Stimulated activated CD8-positive, alpha-beta memory T cell treated with anti-CD3 and anti-CD28 coated beads, Interleukin-2, amount 100 ng/mL, for 1 hour (primary cell): Measurements from ENCODE around the gene HTR3C.
"Not testable (repeated sequence)": the region's sequence is repeated elsewhere in the genome, so short reads cannot be mapped to it uniquely, and the experiment has no call there.

ENCODE experiments used
- DNase-seq, 2 donors: peaks; one replicate each; pipeline ENCODE4 v3.0.0-alpha.2; 2020; ENCODE audit warnings: low read depth in 2 of 2

The HTR3C gene, protein sequence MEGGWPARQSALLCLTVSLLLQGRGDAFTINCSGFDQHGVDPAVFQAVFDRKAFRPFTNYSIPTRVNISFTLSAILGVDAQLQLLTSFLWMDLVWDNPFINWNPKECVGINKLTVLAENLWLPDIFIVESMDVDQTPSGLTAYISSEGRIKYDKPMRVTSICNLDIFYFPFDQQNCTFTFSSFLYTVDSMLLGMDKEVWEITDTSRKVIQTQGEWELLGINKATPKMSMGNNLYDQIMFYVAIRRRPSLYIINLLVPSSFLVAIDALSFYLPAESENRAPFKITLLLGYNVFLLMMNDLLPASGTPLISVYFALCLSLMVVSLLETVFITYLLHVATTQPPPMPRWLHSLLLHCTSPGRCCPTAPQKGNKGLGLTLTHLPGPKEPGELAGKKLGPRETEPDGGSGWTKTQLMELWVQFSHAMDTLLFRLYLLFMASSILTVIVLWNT

DNA sequence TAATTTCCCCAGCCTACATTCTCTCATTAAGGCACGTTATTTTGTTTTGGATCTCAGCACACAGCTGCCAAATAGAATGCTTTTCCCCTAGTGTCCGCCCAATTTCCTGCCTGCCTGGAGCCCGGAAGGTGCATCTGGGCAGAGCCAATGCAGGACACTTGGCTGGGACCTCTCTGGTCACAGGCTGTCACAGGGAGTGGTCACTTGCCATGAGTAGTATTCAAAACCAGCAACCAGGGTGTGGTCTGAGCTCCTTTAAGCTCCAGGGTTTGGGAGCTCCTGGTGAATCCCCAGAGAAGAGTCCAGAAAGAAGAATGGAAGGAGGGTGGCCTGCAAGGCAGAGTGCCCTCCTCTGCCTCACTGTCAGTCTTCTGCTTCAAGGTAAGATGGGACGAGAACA is at the start of gene HTR3C:
HTR3C (plus strand) TSS at position 281 of the 400 bp plus-strand sequence; CDS start at position 315, 34 bp downstream.
- DNase-seq, result no peak

DNA sequence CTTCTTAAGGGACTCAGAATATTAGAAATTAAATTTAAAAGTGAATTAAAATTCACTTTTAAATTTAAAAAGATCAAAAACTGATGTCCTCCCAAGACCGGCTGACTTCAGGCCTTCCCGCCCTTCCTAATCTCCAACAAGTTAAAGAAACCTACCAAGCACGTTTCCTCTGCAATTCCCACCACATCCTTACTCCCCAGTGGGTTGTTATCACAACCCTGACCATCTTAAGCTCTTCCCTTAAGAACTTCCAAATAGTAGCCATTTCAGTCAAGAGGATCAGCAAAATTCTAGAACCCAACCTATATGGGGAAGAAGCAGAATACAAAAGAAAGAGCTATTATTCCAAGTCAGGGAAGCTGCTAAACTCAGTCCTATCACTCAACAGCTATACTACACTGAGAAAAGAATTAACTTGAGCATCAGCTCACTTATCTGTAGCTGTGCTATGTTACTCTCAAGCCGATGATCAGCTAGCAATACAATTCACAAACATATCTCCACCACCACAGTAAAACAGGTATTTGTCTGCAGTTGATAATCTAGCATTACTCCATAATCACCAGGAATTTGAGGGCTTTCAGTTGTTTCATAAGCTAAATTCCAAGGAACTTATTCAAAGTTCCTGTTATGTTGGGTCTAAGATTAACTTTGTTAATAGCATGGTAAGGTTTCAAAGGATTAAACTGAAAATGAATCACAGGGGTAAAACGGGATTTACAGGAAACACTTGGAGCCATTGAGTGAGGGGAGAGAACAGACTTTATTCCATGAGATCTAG is 49.5 kb upstream of the HTR3C start:
- no peak for DNase-seq

DNA sequence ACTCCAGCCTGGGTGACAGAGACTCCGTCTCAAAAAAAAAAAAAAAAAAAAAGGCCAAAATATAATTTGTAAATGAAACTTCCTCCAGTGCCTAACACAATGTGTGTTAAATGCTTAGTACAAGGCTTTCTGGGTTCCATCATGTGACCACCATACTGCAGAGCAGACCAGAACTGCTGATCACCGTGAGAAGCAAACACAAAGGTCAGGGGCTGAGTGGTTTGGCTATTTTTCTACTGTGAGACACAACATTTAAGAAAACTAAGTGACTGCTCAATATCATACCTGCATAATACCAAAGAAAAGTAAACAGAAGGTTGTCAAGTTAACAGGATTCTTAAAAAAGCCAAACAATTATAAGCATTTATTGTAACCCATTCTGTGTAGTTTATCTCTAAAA is 48.4 kb upstream of the HTR3C start:
- no peak for DNase-seq

DNA sequence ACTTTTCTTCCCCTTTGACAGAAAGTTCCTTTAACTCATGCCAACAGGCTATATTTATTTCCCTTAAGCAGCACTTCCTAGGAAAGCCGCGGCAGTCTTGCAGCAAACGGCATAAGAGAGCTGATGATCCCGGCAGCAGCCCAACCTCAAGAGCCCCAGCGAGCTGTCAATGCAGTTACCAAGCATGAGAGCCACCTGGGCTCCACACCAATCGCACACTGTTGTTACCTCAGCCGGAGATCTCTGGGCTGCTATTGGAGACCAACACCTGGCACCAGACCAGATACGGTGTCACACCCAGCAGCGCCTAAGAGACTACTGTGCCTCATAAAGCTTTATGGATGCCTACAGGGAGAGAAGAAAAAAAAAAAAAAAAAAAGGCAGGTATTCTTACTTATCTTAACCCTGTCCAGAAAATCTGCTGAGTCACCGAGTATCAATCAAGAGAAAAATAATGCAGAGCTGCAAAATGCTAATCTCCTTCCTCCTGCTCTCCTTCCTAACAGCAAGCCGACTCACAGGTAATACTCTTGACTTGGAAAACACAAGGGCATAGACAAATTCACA is 46.8 kb upstream of the HTR3C start:
- DNase-seq, result no peak

DNA sequence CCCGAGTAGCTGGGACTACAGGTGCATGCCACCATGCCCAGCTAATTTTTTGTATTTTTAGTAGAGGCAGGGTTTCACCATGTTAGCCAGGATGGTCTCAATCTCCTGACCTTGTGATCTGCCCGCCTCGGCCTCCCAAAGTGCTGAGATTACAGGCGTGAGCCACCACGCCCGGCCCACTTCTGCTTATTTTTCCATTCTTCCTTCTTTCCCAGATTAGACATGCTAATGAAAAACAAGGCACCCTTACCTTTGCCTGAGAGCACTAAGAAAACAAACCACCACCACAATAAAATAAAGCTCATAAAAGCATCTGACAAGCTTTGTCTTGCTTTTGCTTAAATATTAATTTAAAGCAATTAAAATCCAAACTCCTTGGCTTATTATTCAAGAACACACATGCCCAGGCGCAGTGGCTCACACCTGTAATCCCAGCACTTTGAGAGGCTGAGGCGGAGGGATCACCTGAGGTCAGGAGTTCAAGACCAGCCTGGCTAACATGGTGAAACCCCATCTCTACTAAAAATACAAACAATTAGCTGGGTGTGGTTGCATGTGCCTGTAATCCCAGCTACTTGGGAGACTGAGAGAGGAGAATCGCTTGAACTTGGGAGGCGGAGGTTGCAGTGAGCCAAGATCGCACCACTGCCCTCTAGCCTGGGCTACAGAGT is 45.6 kb upstream of the HTR3C start:
- not testable (repeated sequence) for DNase-seq

DNA sequence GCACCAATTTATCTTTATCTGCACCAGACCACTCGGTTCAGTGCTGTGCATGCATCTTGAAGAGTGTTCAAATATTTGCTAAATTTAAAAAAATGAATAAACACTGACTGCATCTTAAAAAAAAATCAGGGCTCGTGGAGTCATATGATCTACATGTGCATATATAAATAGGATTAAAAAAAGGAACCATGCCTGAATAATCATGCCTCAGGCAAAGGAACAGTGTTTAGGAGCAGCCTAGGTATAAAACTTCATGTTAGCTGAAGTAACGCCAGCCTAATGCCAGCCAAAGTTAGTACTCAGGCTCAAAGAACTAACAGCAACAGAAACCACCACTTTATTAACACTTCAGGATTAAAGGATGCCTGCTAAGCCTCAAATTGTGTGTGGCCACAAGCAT is 44.7 kb upstream of the HTR3C start:
- DNase-seq, result no peak

DNA sequence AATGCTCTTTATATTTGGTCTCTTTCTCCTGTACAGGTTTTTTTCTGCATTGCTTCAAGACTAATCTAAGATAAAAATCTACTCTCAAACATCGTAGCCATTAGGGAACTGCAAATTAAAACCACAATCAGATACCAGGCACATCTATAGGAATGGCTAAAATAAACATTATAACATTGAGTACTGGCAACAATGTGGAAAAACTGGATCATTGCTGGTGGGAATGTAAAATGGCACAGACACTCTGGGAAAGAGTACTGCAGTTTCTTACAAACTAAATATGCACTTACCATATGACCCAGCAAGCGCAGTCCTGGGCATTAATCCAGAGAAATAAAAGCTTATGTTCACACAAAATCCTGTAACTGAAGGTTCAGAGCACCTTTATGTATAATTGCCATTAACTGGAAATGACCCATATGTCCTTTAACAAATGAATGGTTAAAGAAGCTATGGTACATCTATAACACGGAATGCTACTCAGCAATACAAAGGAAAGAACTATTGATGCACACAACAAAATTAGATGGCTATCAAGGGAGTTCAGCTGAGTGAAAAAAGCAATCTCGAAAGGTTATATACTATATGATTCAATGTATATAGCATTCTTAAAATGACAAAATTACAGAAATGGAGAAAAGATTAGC is 41.5 kb upstream of the HTR3C start:
- DNase-seq, result no peak

DNA sequence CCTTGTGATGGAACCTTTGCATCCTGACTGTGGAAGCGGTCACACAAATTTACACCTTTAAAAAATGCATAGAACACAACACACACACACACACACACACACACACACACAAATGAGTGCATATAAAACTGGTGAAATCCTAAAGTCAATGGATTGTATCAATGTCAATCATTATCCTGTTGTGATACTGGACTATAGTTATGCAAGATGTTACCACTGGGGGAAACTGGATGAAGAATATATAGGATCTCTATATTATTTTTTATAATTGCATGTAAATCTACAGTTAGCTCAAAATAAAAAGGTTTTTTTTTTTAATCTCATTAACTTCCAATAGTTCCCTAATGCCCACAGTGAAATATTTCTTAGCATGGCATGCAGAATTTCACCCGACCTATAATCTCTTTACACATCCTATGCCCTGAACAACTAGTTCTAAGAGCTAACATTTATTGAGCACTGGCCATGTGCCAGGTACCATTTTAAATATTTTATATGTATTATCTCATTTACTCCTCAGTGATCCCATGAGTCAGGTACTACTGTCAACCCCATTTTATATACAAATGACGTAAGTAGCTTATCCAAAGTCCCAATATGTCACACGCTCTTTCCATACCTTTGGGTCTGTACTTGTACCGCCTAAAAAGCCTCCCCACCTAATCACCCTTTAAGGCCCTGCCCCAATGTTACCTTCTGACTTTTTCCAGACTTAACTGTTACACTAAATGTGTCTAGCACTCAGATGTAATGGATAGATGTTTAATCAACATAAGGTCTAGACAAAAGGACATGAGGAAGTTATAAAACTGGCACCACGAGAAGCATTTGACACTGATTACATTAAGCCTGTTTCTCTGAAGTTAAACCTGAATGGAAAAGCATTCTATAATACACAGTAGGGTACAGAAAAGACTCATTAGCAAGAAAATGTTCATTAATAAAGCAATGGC is 40.6 kb upstream of the HTR3C start:
- DNase-seq, result no peak

DNA sequence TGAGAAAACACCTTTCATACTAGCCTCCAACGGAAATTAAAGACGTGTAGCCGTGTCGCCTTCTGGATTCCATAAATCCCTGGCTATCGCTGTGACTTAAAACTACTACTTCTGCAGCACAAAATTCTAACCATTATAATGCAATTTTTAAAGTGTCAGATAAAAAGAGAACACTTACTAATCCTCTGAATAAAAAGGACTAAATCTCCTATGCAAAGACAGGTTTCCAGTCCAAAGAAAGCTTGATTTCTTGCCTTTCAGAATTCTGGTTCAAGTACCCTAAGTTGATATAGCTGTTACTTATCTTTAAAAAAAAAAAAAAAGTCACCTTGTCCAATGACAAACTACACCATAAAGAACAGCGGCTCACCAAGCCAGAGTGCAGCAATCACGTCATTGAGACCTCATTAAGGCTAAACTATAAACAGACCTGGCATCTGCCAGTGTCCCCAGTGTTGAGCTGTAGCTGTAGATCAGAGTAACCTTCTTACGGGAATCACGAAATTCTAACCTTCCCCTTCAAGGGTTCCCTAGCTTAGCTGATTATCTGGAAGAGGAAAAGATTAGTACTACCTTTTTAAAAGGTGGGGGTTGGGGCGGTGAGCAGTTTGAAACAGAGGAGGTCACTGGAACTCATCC is 37.3 kb upstream of the HTR3C start:
- no peak for DNase-seq

DNA sequence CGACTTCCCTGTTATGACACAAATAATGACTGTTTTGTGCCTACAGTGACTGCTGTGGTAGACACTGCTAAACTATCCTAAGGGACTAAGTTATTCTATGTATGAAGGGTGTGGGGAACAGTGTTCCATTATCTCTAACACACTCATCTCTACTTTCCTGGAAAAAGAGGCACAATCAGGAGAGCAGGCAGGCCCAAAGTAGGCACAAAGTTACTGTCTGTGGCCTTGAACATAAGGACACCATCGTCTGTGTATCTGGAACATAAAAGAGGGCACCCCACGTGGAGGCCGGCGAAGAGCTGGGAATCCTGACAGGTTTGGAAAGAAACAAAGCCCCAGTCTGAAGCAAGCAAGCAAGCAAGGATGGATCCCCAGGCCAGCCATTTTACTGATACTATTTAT is 36.7 kb upstream of the HTR3C start:
- no peak for DNase-seq

DNA sequence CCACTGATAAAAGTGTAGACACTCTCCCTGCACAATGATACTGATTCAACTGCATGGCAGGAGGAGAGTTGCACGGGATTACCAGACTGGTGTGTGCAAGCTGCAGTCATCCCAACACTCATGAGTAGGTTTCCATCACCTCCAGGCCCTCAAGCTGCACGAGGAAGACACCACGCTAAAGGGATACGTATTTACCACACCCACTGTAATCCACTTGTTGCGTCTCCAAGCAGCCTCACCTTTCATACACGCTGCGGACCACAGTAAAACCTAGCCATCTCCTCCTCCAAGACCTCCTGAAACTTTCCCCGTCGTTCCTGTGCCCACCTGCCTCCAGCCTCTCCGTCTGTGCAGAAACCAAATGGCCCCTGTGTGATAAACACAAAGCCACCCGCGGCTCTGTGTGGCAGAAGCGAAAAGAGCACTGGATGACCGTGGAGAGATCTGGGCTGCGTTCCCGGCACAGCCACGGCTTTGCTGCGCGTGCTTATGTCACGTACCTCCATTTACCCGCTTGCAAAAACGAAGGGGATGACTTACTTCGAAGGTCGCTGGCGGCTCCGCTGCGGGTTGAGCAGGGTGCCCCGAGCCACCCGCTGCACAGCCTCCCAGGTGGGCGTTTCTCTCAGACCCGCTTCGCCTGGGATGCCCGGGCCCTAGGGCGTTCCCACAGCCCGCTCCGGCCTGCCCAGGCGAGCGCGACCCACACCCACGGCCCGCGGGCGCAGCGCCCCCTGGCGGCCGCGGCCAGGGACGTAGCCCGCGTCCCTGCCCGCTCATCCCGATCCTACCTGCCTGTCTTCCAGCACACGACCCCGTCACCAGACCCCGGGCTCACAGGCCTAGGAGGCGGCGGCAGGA is 35.8 kb upstream of the HTR3C start:
- DNase-seq, result peak; percentile 8 to 19

DNA sequence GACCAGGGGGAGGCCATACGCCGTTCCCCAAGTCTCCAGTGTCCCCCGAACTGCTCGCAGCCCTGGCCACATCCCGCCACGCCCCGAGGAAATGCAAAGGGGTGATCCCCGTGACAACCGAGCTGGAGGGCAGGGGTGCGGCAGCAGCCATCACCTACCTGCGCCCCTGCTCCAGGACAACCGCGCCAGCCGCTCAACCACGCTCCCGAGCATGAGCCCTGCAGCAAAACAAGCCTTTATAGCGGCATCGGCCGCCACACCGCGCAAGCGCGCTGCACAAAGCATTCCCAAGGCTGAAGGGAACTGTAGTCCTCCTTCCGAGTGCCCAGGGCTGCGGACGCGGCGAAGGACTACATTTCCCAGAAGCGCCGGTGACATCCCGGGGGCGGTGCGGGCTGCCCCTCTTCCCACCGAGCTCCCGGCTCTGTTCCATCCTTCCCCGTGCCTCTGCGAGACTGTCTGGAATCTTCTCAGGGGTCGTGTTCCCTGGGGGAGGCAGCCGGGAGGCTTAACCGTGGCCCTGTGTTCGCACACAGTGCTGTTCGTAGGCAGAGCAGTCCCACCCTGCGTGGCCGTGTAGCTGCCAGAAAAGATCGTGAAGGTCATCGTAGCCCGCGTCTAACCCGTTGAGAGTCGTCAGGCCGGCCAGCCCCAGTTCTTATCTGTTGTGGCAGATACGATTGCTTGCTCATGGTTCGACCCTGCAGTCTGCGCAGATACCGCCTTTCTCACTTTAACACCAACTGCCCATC is 35.0 kb upstream of the HTR3C start, which contains the start of gene ABCC5:
ABCC5 (minus strand) TSS at position 213 of the 752 bp plus-strand sequence. CDS start 3,492 bp downstream, outside the sequence.
- DNase-seq, result peak; percentile 57 to 69

DNA sequence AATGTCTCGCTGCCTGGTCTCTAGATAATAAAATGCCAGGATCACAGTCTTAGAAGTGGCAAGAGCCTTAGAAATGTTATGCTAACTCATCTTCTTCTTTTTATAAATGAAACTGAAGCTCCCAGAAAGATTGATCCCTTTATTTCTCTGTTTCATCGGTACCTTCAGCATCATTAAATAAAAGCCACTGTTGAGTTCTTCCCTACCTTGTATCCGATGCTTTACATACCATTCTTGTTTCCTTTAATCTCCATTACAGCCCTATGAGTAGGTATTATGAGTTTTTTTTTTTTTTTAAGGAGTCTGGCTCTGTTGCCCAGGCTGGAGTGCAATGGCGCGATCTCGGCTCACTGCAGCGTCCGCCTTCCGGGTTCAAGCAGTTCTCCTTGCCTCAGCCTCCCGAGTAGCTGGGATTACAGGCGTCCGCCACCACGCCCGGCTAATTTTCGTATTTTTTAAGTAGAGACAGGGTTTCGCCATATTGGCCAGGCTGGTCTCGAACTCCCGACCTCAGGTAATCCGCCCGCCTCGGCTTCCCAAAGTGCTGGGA is 34.3 kb upstream of the HTR3C start:
- DNase-seq, result no peak

DNA sequence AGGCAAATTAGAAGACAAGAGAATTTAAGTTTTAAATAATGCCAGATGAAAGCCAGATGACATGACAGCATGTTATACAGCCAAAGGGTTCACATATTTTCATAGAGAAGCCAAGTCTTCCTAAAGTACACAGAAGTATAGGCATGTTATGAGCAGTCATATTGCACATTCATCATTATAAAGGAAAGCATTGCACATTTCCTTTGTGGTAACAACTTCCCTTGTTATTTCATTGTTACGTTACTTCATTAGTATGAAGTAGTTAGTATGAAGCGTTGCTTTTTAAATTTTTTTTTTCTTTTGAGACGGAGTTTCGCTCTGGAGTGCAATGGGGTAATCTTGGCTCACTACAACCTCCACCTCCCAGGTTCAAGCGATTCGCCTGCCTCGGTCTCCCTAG is 30.5 kb upstream of the HTR3C start:
- no peak for DNase-seq

DNA sequence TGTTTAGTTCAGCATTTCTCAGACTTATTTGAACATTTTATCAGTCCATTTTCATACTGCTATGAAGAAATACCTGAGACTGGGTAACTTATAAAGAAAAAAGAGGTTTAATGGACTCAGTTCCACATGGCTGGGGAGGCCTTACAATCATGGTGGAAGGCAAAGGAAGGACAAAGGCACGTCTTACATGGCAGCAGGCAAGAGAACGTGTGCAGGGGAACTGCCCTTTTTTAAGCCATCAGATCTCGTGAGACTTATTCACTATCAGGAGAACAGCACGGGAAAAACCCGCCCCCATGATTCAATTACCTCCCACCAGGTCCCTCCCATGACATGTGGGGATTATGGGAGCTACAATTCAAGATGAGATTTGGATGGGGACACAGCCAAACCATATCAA is 27.6 kb upstream of the HTR3C start:
- DNase-seq, result not testable (repeated sequence)

DNA sequence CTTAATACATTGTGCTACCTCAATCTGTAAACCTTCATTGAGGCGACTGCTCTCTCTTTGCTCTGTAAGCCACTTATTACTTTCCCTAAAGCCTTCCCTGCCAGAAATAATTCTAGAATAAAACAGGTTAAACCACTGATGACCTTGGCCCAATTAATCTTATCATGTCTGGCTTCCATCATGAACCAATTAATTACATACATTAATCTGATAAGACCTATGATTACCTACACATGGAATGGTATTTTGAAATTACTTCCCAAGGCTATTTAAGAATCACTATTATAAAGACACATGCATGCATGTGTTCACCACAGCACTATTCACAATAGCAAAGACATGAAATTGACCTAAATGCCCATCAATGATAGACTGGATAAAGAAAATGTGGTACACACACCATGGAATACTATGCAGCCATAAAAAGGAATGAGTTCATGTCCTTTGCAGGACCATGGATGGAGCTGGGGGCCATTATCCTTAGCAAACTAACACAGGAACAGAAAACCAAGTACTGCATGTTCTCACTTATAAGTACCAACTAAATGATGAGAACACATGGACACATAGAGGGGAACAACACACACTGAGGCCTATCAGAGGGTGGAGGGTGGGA is 24.5 kb upstream of the HTR3C start:
- not testable (repeated sequence) for DNase-seq

DNA sequence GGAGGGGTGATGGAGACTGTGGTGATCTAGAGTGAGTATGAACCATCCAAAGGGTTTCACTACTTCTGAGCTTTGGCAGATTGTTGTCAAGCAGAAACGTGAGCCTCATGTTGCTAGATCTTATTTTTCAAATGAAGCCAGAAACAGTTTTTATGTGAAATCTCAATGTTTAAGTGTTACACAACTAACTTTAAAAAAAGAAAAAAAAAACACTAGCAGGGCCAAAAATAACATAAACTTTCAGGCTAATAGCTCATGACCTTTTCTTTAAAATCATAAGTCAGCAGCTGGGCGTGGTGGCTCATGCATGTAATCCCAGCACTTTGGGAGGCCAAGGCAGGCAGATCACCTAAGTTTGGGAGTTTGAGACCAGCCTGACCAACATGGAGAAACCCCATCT is 23.4 kb upstream of the HTR3C start:
- no peak for DNase-seq
